Mesothelial cell of epicardium (in vitro differentiated cells): ENCODE results near the gene KIAA0753. TPM values are rescaled to one million over a fixed set of nuclear protein-coding genes. Genes with fewer than 3 reads are reported as not detected.

ENCODE experiments used
- DNase-seq, 2 experiments: peaks; one replicate each; pipeline ENCODE4 v3.0.0; 2021; ENCODE audit warnings: low spot score in 2 of 2; ENCODE audit not compliant: unreplicated experiment in 2 of 2
- H3K27ac Mint-ChIP-seq: 2 replicates; pipeline ENCODE4 v1.8.0; 2021; ENCODE audit warnings: mixed read lengths
- H3K27me3 Mint-ChIP-seq: 2 replicates; pipeline ENCODE4 v1.8.0; 2021; ENCODE audit warnings: low read depth, mixed read lengths
- H3K36me3 Mint-ChIP-seq: 2 replicates; pipeline ENCODE4 v1.8.0; 2021; ENCODE audit warnings: mixed read lengths
- H3K4me1 Mint-ChIP-seq: 2 replicates; pipeline ENCODE4 v1.8.0; 2021; ENCODE audit warnings: mixed read lengths
- H3K4me3 Mint-ChIP-seq: 2 replicates; pipeline ENCODE4 v1.8.0; 2021; ENCODE audit warnings: mild to moderate bottlenecking, moderate library complexity, mixed read lengths
- H3K9me3 Mint-ChIP-seq: 2 replicates; pipeline ENCODE4 v1.8.0; 2021; ENCODE audit warnings: mixed read lengths
- total RNA-seq: library from RNA; stranded (reverse); gene quantifications from 3 replicates; pipeline ENCODE4 v1.2.1, GENCODE V29; 2021
- TF ChIP-seq, protein P1 (sequence below): fragments of 200-600 bp; sonication (generic); IDR thresholded peaks from one replicate; pipeline ENCODE4 v1.5.0; 2021; ENCODE audit warnings: antibody characterized with exemption; ENCODE audit not compliant: unreplicated experiment

Gene KIAA0753
- total RNA-seq, 1 donor from 2014 or later = 41.1 TPM

- no peak for DNase-seq
- peaks cover 19% of the 10 kb centered on the region for H3K9me3 Mint-ChIP-seq
- no peak overlapping the region for H3K4me3 Mint-ChIP-seq
- TF ChIP-seq, protein P1, sequence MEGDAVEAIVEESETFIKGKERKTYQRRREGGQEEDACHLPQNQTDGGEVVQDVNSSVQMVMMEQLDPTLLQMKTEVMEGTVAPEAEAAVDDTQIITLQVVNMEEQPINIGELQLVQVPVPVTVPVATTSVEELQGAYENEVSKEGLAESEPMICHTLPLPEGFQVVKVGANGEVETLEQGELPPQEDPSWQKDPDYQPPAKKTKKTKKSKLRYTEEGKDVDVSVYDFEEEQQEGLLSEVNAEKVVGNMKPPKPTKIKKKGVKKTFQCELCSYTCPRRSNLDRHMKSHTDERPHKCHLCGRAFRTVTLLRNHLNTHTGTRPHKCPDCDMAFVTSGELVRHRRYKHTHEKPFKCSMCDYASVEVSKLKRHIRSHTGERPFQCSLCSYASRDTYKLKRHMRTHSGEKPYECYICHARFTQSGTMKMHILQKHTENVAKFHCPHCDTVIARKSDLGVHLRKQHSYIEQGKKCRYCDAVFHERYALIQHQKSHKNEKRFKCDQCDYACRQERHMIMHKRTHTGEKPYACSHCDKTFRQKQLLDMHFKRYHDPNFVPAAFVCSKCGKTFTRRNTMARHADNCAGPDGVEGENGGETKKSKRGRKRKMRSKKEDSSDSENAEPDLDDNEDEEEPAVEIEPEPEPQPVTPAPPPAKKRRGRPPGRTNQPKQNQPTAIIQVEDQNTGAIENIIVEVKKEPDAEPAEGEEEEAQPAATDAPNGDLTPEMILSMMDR = no peak
- H3K36me3 Mint-ChIP-seq = peaks cover 41% of the 10 kb centered on the region
- peaks cover 33% of the 10 kb centered on the region for H3K4me1 Mint-ChIP-seq
- H3K27me3 Mint-ChIP-seq = no peaks in the 10 kb centered on the region
- H3K27ac Mint-ChIP-seq = peak overlapping the region; percentile 95
Observed at GRCh38 chr17:6578491-6578890, 62.0 kb downstream of the KIAA0753 start.

- DNase-seq = no peak
- TF ChIP-seq, protein P1 = no peak
- Mint-ChIP-seq H3K27me3 (no peaks in the 10 kb centered on the region), H3K9me3 (peaks cover 12% of the 10 kb centered on the region), H3K36me3 (peaks cover 34% of the 10 kb centered on the region), H3K27ac (peak overlapping the region; percentile 95), H3K4me1 (peaks cover 33% of the 10 kb centered on the region), H3K4me3 (no peak overlapping the region)
Observed at GRCh38 chr17:6577686-6578263, 62.7 kb downstream of the KIAA0753 start.

- TF ChIP-seq, protein P1 = no peak
- DNase-seq = no peak
- H3K27ac Mint-ChIP-seq = peak overlapping the region; percentile 41
- H3K27me3 Mint-ChIP-seq = no peaks in the 10 kb centered on the region
- H3K4me1 Mint-ChIP-seq = peaks cover 41% of the 10 kb centered on the region
- peaks cover 21% of the 10 kb centered on the region for H3K36me3 Mint-ChIP-seq
- no peak overlapping the region for H3K4me3 Mint-ChIP-seq
- no peaks in the 10 kb centered on the region for H3K9me3 Mint-ChIP-seq
Observed at GRCh38 chr17:6576038-6576785, 64.3 kb downstream of the KIAA0753 start.

DNA sequence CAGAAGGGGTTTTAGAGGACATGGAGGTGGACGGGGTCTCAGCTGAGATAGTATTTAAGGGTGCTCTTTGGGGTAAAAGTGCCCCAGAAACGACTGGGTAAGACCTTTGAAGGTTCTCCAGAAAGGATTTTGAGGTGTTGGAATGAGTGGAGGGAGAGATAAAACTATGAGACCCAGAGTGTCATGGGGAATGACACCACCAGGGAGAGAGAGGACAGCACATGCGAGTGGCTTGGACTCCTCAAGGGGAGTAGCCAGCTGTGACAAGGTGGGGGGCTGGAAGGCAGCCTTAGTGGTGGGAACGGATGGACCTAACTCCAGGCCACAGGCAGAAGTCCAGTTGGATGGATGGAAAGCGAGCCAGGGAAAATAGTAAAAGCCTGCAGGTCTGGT, 64.9 kb downstream of the KIAA0753 start:
- no peak for DNase-seq
- TF ChIP-seq, protein P1 = no peak
- H3K9me3 Mint-ChIP-seq = no peaks in the 10 kb centered on the region
- H3K36me3 Mint-ChIP-seq = peaks cover 16% of the 10 kb centered on the region
- H3K27ac Mint-ChIP-seq = no peak overlapping the region
- H3K4me3 Mint-ChIP-seq = no peak overlapping the region
- H3K27me3 Mint-ChIP-seq = no peaks in the 10 kb centered on the region
- H3K4me1 Mint-ChIP-seq = peaks cover 47% of the 10 kb centered on the region

GRCh38 chr17:6574687-6575595, 65.6 kb downstream of the KIAA0753 start:
- Mint-ChIP-seq H3K9me3 (no peaks in the 10 kb centered on the region), H3K27me3 (no peaks in the 10 kb centered on the region), H3K36me3 (peaks cover 16% of the 10 kb centered on the region), H3K4me1 (peaks cover 51% of the 10 kb centered on the region), H3K27ac (no peak overlapping the region), H3K4me3 (no peak overlapping the region)
- TF ChIP-seq, protein P1 = no peak
- no peak for DNase-seq
